Fibroblast of skin of right biceps (primary cell): Measurements from ENCODE around the gene ENTPD8.
"Not testable (repeated sequence)": the region's sequence is repeated elsewhere in the genome, so short reads cannot be mapped to it uniquely, and the experiment has no call there.

Experiments
- DNase-seq: peaks from one replicate; pipeline ENCODE4 v3.0.0-alpha.2; 2013

ENTPD8 gene

DNA sequence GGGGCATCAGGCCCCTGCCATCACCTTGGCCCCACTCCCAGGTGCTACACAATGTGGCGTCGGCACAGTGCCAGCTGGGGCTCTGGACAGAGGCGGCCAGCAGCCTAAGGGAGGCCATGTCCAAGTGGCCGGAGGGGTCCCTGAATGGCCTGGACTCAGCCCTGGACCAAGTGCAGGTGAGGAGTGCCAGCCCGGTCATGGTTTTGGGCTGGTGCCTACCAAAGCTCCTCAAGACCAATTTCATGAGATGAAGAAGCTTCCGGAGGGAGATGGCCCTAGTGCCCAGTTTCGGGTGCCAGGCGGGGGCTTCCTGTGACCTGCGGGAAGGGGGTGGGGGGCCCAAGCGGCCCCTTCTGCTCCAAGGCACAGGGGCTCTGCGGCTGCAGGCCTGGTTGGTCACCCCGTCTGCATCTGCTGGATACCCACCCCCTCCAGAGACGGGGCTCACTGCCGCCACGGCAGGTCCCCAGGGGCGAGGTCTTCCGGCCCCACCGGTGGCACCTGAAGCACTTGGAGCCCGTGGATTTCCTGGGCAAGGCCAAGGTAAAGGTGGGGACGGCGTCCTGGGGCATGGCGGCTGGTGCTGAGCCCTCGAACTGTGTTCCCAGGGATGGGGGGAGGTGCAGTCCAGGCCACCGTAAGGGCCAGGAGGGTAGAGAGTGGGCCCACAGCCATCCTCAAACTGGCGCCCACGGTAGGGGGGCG is 12.2 kb downstream of the ENTPD8 start:
- no peak for DNase-seq

DNA sequence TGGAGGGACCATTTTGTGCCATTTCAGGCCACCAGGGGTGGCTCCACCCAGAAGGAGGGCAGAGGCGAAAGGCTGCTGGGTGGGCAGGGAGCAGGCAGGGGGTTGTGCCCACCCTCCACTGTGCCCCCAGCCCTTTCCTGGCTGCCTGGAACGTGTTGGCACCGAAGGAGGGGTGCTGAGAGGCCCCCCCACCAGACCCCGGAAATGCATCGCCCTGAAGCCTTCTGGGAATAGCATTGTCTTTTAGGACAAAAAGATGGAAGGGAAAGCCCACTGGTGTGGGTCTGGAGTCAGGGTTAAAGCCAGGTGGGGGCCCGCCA is 12.9 kb downstream of the ENTPD8 start:
- no peak for DNase-seq

DNA sequence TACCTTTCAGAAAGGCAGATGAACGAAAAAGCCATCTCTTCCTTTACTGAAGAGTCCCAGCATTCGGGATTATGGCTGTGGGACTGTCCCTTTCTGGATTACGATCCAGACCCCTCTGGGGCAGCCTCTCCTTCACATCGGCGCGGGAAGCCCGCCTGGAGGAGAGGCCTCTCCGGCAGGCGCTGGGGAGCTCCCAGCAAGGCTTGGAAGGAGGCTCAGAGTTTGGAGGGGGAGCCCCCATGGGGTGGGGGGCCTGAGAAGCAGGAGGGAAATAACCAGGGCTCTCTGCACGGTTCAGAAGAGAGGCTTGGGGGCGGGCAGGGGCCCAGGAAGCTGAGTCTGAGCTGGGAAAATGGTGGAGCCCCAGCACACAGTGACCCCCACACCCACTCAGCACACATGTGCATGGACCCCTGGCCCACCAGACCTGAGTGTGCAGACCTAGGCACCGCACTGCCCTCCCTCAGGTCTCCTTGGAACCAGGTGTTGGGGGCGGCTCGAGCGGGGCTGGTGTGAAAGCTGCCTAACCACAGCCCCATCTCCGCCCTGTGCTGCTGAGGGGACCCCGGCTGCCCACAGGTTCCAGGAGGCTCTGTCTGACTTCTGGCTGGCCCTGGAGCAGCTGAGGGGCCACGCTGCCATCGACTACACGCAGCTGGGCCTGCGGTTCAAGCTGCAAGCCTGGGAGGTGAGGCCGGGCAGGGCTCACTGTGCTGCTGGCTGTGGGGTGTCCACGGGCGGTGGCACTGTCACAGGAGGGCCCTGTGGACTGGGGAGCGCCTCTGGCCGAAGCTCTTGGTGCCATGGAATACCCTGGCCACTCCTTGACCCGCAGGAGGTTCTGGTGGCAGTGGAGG is 13.5 kb downstream of the ENTPD8 start:
- DNase-seq = no peak

DNA sequence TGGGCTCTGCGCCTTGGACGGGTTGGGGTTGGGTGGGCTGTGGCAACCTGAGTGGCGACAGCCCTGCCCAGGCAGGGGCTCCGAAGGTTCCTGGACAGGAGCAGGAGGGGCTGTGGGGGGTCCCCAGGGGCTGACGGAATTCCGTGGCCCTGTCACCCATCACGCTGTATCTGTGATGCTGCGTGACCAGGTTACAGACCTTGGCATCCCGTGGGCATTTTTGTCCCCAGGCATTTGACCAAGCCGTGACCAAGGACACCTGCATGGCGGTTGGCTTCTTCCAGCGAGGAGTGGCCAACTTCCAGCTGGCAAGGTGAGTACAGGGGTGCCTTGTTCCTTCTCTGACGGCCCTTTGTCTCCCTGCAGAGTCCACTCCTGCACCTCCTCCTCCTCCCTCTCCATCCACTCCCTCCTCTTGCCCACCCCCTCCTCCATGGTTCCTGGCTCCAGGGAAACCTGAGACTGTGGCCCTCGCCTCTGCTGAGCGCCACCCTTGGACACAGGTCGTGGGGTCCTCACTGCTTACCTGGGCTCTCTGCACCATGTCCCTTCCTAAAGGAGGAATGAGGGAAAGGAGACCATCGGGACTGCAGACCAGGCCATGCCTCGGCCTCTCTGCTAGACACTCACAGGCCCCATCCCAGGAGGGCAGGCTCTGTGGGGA is 15.0 kb downstream of the ENTPD8 start:
- no peak for DNase-seq

DNA sequence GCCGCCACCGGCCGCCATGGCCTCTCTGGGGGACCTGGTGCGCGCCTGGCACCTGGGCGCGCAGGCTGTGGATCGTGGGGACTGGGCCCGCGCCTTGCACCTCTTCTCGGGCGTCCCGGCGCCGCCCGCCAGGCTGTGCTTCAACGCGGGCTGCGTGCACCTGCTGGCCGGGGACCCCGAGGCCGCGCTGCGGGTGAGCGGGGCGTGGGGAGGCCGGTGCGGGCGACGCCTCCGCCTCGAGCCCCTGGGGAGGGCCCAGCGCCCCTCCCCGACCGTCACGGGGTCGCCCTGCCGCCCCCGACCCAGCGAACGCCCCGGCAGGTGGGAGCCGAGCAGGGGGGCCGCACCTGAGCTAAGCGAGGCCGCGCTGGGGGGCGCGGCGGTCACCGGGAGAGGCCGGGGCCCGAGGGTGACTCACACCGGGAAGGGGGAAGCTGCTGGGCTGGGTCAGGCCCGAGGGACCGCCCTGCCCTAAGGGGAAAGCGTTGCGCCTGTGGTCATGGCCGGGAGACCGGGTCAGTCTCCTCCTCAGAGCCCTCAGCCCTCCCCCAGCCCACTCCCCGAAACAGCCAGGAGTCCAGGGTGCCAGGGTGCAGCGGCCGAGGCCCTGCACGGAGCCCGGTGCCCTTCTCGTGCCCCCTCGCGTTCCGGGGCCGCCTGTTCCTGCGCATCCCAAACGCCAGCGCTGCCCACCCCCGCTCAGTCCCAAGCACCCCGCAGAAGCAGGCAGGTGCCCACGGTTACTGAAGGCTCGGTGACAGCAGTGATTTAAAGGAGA is 17.5 kb downstream of the ENTPD8 start:
- no peak for DNase-seq

DNA sequence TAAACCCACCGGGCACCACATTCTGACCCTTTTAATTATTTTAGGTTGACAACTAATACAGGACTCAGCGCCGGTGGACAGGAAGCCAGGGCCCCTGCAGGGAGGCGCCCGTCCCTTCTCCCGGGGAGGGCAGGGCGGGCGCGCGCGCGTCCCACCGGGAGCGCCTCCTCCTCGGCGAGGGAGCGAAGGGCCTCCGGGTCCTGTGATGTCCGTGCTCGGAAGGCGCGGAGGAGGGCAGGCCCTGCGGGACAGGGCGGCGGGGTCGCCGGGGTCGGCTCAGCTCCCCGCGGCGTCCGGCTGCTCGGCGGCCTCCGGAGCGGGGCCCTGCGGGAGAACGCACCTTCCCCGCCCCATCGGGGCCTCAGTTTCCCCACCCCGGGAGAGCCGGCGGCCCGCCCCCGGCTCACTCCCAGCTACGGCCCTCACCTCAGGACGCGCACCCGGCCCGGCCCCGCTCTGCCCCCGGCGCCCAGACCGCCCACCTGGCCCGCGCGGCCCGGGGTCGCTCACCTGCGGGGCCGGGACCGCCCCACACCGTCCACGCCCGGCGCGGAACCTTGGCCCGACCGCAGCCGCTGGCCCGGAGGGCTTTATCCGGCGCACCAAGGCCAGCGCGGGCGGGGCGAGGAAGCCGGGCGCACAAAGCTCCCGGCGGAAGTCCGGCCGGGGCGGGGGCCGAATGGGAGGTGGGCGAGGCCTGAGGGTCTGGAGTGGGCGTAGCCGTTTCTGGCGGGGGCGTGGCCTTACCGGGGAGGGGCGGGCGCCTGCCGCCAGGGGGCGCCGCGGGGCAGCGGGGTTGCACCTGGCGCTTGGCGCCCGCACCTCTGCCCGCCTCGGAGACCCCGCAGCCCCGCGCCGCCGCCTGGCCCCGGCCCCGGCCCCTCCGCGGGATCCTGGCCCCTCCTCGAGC is 18.3 kb downstream of the ENTPD8 start, which contains the start of the genes EXD3 and NOXA1:
Gene EXD3, minus strand, starts transcription at position 559 of the 910 bp plus-strand sequence. CDS start 27,805 bp downstream, outside the sequence.
Gene NOXA1, plus strand, starts transcription at position 790 of the 910 bp plus-strand sequence. CDS start 137 bp downstream, outside the sequence.
- peak; percentile 92 for DNase-seq

DNA sequence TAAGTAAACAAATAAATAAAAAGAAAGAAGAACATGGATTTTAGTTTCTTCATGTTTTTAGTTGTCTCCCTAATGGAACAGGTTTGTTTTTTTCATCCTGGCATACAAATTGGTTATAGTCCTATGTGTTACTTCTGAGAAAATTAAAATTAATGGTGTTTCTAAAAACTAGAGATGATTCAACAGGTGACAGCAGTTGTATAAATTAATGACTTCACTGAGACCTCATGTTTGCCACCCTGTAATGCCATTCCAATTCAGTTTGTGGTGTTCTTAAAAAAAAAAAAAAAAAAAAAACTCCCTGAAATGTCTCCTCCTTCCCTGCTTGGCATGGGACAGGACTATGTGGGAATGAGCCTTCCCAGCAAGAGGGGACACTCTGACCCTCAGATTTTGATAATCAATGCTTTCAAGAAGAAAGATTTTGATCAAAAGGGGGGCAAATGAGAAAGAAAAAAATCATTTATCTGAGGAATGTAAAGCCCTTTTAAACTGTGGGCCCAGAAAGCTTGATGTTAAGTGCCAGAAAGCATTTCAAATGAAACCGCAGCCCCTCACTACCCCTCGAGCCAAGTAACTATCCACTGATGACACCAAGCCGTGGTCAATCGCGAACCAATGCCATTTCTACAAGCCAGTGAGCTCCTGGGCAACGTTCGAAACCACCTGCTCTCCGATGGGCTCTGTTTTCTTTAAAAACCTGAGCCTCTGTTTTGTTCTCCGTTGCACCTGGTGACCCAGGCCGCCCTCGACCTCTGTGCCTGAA is 19.1 kb downstream of the ENTPD8 start:
- no peak for DNase-seq

DNA sequence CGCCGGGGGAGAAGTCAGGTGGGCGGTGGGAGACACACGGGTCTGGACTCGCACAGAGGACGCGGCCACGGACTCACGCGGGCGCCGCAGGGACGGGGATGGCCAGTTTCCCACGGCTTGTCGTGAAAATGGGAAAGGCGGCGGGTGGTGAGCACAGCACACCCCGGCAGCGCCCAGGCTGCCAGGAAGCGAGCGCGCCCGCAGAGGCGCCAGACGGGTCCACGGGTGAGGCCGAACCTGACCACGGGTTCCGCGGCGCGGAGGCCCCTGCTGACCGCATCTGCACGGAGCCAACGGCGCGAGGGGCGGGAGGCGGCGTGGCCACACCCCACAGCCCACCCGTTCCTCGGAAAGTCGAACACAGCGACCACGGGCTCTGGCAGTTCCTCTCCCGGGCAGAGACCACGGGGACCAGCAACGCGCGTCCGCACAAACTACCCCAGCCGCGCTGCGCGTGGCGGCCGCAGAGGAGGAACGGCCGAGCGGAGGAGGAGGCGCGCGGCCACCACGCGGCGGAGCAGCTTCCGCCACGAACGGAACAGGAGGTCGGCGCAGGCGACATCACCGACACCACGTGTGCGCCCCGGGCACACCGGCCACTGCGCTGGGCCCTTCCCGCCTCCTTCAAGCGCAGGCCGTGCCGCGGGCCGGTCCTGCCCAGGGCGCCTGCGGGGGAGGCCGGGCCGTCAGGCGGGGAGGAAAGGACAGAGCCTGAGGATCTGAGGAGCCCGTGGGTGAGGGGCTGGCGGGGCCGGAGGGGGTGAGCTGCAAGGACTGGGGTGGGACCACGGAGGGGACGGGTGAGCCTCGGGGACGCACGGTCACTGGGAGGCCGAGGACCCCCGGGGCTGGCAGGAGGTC is 23.8 kb downstream of the ENTPD8 start:
- no peak for DNase-seq

DNA sequence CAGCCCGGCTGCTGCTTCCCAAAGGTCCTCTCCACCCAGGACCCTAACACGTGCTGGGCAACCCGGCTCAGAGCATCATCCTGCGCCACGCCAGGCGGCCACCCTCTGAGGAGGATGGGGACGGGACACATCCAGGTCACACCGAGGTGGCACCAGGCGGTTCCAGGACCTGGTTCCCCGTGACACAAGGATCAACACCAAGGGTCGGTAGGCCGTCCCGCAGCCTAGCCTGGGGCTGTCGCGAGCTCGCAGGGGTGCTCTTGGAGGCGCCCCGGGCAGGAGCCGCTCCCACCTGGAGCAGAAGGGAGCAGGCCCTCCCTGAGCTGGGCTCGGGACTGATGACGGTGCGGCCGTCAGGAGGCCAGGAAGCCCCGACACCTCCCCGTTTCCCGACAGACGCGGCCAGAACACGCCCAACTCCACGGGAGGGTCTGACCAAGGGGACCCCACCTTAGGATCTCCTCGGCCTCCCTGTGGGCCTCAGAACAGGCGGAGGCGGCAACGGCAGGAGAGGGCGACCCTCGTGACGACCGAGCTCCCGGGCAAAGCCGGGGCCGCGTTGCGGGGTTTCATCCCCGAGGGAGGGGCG is 24.5 kb downstream of the ENTPD8 start:
- DNase-seq = no peak

DNA sequence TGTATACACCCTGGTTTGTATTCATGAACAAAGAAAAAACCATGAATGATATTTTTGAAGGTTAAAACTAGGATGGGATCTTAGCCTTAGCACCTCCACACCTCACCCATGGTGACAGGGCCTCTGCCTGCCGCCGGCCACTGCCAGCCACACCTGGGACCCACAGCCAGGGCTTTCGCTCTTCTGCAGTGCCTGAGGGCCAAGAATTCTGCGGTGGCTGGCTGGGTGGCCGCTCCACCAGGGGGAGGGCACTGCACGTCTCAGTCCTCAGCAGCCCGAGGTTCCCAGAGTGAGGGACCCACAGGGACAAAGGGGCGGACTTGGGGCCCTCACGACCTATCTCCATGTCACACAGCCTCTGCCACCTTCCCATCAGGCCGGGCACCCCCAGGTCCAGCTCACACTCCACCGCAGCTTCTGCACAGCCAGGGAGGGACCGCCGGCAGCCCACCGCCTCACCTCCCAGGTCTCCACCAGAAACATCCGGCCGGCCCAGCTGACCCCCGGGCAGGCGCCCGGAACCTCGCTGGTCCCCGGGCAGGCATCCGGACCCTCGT is 25.1 kb downstream of the ENTPD8 start:
- no peak for DNase-seq

DNA sequence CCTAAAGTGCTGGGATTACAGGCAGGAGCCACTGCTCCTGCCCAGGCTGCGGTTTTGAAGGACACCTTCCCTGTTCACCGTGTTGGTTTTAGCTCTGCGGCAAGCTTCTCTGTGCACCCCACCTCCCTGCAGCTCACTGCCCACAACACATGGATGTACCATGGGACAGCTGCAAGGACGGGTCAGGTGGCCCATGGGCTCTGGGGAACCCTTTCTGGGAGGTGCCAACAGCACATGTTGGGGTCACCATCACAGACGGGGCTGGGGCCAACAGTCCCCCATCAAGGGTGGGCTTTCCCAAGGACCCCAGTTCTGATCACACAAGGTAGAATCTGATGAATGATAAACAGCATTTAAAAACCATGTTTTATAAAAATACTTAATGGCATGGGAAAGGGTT is 25.7 kb downstream of the ENTPD8 start:
- no peak for DNase-seq

DNA sequence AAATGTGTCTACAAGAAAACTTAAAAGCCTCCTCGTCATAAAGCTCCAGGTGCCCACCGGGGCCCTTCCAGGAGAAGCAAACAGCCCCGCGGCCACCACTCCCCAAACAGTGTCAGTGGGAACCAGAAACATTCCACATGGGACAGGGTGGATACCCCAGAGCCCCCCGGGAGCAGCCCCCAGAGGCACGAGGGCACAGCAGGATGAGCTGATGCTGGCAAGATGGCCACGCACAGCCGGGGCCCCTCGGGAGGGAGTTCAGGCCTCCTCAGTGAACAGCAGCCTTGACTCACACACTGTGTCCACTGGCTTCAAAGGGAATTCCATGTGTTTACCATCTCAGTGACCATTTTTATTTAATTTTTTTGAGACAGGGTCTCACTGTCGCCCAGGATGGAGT is 28.7 kb downstream of the ENTPD8 start:
- no peak for DNase-seq

DNA sequence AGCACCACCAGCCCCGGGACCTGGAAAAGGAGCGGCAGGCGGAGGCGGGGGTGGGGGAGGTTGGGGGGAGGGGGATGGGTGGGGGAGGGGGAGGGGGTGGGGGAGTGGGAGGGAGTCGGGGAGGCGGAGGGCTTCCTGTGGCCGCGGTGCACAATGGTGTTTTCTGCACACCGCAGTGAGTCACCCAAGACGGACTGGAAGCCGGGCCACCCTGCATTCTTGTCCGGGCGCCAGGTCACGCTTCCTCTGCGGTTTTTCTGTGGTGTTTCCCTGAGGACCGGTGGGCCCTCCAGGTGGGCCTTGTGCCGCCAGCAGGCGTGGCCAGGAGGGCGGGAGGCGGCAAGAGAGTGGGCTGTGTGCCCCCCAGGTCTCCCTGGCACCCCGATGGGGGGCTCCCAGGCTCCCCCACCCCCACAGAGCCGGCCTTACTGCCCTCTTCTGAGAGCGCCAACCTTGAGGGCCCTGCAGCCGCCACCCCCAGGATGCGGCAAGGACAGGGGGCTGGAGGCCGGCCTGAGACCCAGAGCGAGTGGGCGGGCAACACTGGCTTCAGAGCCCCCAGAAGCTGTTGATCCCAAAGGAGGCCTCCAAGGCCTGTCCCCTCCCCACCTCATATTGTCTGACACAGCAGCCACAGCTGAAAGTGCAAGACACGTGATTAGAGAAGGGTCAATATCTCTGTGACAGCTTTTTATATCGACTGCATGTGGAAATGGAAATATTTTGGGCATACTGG is 29.3 kb downstream of the ENTPD8 start:
- DNase-seq = peak; percentile 88

DNA sequence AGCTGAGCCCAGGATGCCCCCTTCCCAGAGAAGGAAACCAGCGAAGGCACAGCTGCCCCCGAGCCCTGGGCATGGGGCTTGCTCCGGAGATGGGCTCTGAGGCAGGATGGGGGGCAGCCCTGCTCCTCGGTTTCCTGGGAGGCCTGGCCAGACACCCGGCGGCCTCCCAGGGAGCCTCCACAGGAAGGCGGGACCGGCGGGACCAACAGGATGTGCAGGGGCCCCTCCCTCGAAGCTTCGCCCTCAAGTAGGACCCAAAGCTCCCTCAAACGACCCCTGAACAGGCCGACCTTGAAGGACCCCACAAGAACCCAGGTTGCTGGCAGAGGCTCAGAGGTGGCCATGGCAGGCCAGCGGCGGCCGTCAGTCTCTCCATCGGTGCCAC is 29.9 kb downstream of the ENTPD8 start:
- no peak for DNase-seq

DNA sequence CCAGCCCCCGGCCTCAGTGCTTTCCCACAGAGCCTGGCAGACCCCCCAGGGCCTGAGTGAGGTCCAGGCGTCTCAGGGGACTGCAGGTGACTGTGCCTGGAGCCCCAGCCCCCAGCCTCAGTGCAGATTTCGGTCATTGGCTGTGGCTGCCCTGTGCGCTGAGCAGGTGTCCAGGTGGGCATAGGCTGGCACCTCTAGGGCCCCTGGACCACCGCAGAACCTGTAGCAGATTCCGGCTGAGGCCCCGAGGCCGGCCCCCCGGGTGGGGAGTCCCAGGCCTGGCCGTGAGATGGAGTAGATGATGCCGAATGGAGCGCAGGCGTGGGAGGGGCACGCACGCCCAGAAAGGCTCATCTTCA is 30.3 kb downstream of the ENTPD8 start:
- DNase-seq = no peak

DNA sequence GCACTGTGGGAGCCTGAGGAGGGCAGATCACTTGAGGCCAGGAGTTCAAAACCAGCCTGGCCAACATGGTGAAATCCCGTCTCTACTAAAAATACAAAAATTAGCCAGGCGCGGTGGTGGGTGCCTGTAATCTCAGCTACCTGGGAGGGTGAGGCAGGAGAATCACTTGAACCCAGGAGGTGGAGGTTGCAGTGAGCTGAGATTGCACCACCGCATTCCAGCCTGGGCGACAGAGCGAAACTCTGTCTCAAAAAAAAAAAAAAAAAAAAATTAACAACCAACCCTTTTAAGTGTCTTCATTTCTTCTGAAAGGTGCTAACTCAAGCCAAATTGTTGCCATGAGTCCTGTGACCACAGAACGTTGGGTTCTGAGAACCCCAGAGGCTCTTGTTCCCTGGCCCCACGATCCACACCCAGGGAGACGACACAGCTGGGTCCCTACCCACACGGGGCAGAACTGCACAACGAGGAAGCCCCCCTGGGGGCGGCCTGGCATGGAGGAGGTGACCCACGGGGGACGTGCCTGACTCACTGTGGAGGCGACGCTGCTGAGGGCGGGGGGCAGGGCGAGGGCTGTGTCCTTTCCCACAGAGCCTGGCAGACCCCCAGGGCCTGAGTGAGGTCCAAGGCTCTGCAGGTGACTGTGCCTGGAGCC is 30.8 kb downstream of the ENTPD8 start:
- DNase-seq = not testable (repeated sequence)

DNA sequence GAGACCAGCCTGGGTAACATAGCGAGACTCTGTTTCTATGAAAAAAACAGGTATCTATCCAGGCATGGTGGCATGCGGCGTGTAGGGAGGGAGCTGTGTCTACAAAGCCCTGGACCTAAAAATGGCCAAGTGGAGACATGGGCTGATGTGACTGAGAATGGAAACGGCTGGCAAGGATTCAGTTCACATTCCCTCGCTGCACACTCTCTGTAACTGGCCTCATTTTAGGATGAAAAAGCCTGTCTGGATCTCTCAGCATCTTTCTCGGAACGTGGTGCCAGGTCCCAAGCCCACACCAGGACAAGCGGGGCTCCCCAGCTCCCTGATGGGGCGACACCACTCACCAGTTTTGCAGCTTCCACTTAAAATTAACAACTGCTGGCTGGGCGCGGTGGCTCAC is 31.6 kb downstream of the ENTPD8 start:
- no peak for DNase-seq
